ENCODE results near the gene LRRC27.

Gene LRRC27

DNA sequence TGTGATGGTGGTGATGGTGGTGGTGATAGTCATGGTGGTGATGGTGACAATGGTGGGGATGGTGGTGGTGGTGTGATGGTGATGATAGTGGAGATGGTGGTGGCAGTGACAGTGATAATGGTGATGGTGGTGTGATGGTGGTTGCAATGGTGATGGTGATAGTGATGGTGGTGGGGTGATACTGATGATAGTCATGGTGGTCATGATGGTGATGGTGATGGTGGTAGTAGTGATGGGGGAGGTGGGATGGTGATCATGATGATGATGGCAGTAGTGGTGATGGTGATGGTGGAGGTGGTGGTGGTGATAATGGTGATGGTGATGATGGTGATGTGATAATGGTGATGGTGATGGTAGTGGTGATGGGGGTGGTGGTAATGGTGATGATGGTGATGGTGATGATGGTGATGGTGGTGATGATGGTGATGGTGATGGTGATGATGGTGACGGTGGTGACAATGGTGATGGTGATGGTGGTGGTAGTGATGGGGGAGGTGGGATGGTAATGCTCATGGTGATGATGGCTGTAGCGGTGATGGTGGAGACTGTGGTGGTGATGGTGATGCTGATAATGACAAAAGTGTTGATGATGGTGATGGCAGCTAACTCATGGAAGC, 60.3 kb downstream of the LRRC27 start:
- H3K36me3 Mint-ChIP-seq (ENCODE audit: insufficient read depth): peaks cover 6% of the 10 kb centered on the region
- peak overlapping the region; percentile 6 for H3K27ac Mint-ChIP-seq (ENCODE audit: low read depth)
- no peak overlapping the region for H3K4me3 Mint-ChIP-seq
- H3K9me3 Mint-ChIP-seq: peaks cover 8% of the 10 kb centered on the region
- DNase-seq (ENCODE audit: low spot score in 2 of 2): no peak
- H3K27me3 Mint-ChIP-seq: no peaks in the 10 kb centered on the region
- no peaks in the 10 kb centered on the region for H3K4me1 Mint-ChIP-seq
- no peak for ATAC-seq (replicated peaks; ENCODE audit: extremely low read depth, poor library complexity, severe bottlenecking)

DNA sequence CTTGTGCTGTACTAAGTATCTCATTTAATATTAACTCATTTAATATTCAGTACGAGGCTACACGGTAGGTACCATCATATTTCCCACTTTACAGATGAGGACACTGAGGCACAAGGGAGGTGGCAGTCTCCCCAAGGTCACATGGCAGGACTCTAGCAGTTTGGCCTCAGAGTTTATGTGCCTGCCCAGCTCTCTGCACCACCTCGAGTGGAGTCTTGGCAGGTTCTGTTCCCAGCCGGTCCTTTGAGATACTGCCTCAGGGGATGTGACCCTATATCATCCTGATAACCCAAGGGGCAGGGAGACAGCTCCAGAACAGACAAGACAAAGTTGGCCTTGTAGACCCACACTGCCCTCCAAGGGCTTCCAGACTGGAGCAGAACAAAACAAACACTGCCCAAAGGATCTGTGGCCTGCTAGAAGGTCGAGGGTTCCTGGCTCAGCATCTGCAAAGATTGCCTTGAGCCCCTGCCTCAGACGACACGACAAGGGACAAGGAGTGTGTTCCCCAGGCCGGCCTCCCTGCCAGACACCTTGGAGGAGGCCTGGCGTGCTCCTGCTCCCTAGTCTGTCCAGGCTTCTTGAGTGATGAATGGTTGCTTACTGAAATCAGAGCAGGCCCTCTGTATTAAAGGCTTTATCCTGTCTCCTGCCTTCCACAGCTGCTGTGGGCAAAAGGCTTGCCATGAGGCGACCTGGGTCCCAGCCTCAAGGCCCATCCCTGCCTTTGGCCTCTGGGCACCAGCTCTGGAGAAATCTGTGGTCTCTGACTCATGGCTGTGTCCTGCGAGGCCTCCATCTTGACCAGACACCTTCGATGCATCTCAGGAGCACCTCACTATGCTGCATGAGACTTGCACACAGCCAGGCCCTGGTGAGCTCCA, 61.1 kb downstream of the LRRC27 start:
- H3K36me3 Mint-ChIP-seq (ENCODE audit: insufficient read depth): peaks cover 10% of the 10 kb centered on the region
- H3K4me3 Mint-ChIP-seq: no peak overlapping the region
- peak overlapping the region; percentile 6 for H3K27ac Mint-ChIP-seq (ENCODE audit: low read depth)
- H3K4me1 Mint-ChIP-seq: peaks cover 5% of the 10 kb centered on the region
- ATAC-seq (replicated peaks; ENCODE audit: extremely low read depth, poor library complexity, severe bottlenecking) (no peak), DNase-seq (ENCODE audit: low spot score in 2 of 2) (no peak)
- H3K9me3 Mint-ChIP-seq: peaks cover 8% of the 10 kb centered on the region
- H3K27me3 Mint-ChIP-seq: no peaks in the 10 kb centered on the region

- Mint-ChIP-seq H3K36me3 (ENCODE audit: insufficient read depth) (peaks cover 12% of the 10 kb centered on the region), H3K27ac (ENCODE audit: low read depth) (no peak overlapping the region), H3K4me1 (peaks cover 5% of the 10 kb centered on the region), H3K4me3 (no peak overlapping the region), H3K9me3 (peaks cover 8% of the 10 kb centered on the region), H3K27me3 (no peaks in the 10 kb centered on the region)
- ATAC-seq (replicated peaks; ENCODE audit: extremely low read depth, poor library complexity, severe bottlenecking): no peak
- no peak for DNase-seq (ENCODE audit: low spot score in 2 of 2)
Measured at GRCh38 chr10:132393695-132394181, 61.7 kb downstream of the LRRC27 start.

GRCh38 chr10:132394201-132394811, 62.3 kb downstream of the LRRC27 start:
- DNase-seq (ENCODE audit: low spot score in 2 of 2): no peak
- H3K4me3 Mint-ChIP-seq: peak overlapping the region; percentile 25
- no peaks in the 10 kb centered on the region for H3K27me3 Mint-ChIP-seq
- peaks cover 5% of the 10 kb centered on the region for H3K4me1 Mint-ChIP-seq
- H3K9me3 Mint-ChIP-seq: peaks cover 8% of the 10 kb centered on the region
- peaks cover 12% of the 10 kb centered on the region for H3K36me3 Mint-ChIP-seq (ENCODE audit: insufficient read depth)
- peak overlapping the region; percentile 45 for H3K27ac Mint-ChIP-seq (ENCODE audit: low read depth)
- no peak for ATAC-seq (replicated peaks; ENCODE audit: extremely low read depth, poor library complexity, severe bottlenecking)

- no peak for ATAC-seq (replicated peaks; ENCODE audit: extremely low read depth, poor library complexity, severe bottlenecking)
- H3K9me3 Mint-ChIP-seq: peaks cover 8% of the 10 kb centered on the region
- DNase-seq (ENCODE audit: low spot score in 2 of 2): no peak
- peak overlapping the region; percentile 49 for H3K27ac Mint-ChIP-seq (ENCODE audit: low read depth)
- no peaks in the 10 kb centered on the region for H3K27me3 Mint-ChIP-seq
- H3K4me3 Mint-ChIP-seq: peak overlapping the region; percentile 25
- H3K36me3 Mint-ChIP-seq (ENCODE audit: insufficient read depth): peaks cover 12% of the 10 kb centered on the region
- H3K4me1 Mint-ChIP-seq: peaks cover 12% of the 10 kb centered on the region
Measured at GRCh38 chr10:132394936-132395703, 63.1 kb downstream of the LRRC27 start.

DNA sequence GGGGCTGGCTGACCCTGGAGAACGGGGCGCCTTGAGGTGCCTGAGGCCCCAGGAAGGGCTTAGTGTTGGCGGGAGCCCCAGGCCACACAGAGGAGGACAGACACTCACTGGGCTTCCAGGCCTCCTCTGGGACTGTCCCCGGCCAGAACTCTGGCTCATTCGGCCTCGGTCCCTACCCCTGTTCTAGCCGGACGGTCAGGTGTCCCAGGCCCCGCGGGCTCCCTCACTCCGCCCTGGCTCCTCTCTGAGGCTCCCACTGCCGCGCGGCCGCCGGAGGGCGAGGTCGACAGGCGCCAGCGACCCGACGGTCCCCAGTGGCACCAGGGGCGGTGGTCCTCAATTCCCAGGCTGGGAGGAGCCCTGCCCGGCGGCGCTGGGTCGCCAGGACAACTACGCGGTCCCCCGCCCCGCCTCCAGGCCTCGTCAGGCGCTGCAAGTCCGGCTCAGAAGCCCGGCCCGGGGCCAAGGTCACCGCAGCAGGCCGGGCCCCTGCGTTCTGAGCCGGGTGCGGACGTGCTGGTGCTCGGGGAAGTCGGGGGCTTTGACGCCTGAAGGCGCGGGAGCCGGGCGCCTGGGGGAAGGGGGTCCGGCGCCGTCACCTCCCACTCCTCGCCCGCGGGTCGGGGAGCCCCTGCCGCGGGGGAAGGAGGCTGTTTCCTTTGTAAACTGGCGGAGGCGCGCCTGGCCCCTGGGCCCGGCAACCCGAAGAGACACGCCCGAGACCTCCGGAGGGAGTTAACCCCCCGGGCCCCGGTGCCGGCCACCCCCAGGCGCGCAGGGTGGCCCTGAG, 63.9 kb downstream of the LRRC27 start:
- ATAC-seq (replicated peaks; ENCODE audit: extremely low read depth, poor library complexity, severe bottlenecking) (peak; percentile 16), DNase-seq (ENCODE audit: low spot score in 2 of 2) (no peak)
- H3K36me3 Mint-ChIP-seq (ENCODE audit: insufficient read depth): peaks cover 12% of the 10 kb centered on the region
- H3K4me1 Mint-ChIP-seq: peaks cover 13% of the 10 kb centered on the region
- peak overlapping the region; percentile 49 for H3K27ac Mint-ChIP-seq (ENCODE audit: low read depth)
- no peaks in the 10 kb centered on the region for H3K27me3 Mint-ChIP-seq
- H3K9me3 Mint-ChIP-seq: peaks cover 8% of the 10 kb centered on the region
- H3K4me3 Mint-ChIP-seq: peak overlapping the region; percentile 25

DNA sequence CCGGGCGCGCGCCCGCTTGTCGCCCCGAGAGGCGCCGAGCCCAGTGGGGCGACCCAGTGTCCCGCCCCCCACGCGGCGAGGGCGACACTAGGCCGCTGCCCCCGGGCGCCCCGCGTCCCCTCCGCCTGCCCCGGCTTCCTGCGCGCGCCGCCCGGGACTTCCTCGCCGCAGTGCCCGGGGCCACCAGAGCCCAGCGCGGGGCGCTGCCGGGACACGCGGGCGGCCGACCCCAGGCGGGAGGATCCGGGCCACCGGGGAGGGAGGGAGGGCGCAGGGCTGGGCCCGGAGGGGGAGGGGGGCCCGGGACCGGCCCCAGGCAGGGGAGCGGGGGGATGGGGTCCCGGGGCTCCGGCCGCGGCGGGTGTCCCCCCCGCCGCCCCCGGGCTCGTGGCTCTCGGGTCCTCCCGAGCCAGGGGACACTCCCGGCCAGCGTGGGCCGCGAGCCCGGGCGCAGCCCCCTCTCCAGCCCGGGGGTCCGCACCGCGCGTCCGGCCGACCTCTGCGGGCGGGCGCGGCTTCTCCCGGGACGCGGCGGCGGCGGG, 64.6 kb downstream of the LRRC27 start:
- Mint-ChIP-seq H3K4me3 (no peak overlapping the region), H3K27ac (ENCODE audit: low read depth) (no peak overlapping the region), H3K27me3 (no peaks in the 10 kb centered on the region), H3K9me3 (peaks cover 8% of the 10 kb centered on the region), H3K36me3 (ENCODE audit: insufficient read depth) (peaks cover 12% of the 10 kb centered on the region), H3K4me1 (peaks cover 13% of the 10 kb centered on the region)
- ATAC-seq (replicated peaks; ENCODE audit: extremely low read depth, poor library complexity, severe bottlenecking) (peak; percentile 68), DNase-seq (ENCODE audit: low spot score in 2 of 2) (peak; percentile 53 to 55)

DNA sequence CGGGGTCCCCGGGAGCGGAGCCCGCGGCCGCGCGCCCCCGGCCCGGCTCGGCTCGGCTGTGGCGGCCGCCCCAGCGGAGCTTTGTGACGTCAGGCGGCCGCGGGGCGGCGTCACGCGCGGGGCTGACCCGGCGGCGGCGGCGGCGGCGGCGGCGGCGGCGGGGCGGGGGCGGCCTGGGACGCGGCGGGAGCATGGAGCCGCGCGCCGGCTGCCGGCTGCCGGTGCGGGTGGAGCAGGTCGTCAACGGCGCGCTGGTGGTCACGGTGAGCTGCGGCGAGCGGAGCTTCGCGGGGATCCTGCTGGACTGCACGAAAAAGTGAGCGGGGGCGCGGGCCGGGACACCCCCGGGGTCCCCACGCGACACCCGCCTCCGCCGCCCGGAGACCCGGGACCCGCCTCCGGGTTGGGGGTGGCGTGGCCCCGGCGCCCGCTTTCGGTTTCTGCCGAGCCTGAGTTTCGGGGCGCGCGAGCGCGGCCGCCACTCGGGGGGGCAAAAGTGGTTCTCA, 65.1 kb downstream of the LRRC27 start, which contains the start of gene PWWP2B:
Gene PWWP2B (plus strand): TSS at position 165 of the 506 bp plus-strand sequence. CDS start 27 bp downstream, at position 192.
- peaks cover 10% of the 10 kb centered on the region for H3K36me3 Mint-ChIP-seq (ENCODE audit: insufficient read depth)
- peaks cover 13% of the 10 kb centered on the region for H3K4me1 Mint-ChIP-seq
- ATAC-seq (replicated peaks; ENCODE audit: extremely low read depth, poor library complexity, severe bottlenecking) (peak; percentile 53), DNase-seq (ENCODE audit: low spot score in 2 of 2) (peak; percentile 39 to 40)
- no peaks in the 10 kb centered on the region for H3K27me3 Mint-ChIP-seq
- peaks cover 5% of the 10 kb centered on the region for H3K9me3 Mint-ChIP-seq
- peak within 1 kb of the TSS; percentile 86 for H3K4me3 Mint-ChIP-seq
- peak within 1 kb of the TSS; percentile 75 for H3K27ac Mint-ChIP-seq (ENCODE audit: low read depth)

GRCh38 chr10:132397671-132398565, 65.9 kb downstream of the LRRC27 start:
- H3K36me3 Mint-ChIP-seq (ENCODE audit: insufficient read depth): peaks cover 11% of the 10 kb centered on the region
- DNase-seq (ENCODE audit: low spot score in 2 of 2) (no peak), ATAC-seq (replicated peaks; ENCODE audit: extremely low read depth, poor library complexity, severe bottlenecking) (peak; percentile 12)
- peaks cover 13% of the 10 kb centered on the region for H3K4me1 Mint-ChIP-seq
- no peaks in the 10 kb centered on the region for H3K27me3 Mint-ChIP-seq
- no peaks in the 10 kb centered on the region for H3K9me3 Mint-ChIP-seq
- peak overlapping the region; percentile 86 for H3K4me3 Mint-ChIP-seq
- peak overlapping the region; percentile 75 for H3K27ac Mint-ChIP-seq (ENCODE audit: low read depth)

DNA sequence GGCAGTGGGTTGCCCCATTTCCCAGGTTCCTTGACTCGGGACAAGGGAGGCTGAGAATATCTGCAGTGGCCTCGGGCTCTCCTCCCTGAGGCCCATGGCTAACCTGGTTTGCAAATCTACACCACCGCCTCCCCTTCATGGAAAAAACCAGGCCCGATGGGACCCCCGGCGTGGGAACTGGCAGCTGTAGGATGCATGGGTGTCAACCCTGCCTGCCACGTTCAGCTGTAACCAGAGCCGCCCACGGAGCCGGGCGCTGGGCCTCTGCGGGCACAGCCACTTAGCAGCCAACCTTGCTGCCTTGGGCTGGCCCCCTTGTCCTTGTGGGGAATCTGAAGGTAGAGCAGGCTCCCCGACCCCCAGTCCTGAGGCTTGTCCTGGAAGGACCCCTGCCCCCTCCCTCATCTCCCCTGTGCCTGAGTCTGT, 66.6 kb downstream of the LRRC27 start:
- Mint-ChIP-seq H3K27me3 (no peaks in the 10 kb centered on the region), H3K36me3 (ENCODE audit: insufficient read depth) (peaks cover 9% of the 10 kb centered on the region), H3K9me3 (no peaks in the 10 kb centered on the region), H3K4me1 (peaks cover 17% of the 10 kb centered on the region), H3K4me3 (peak overlapping the region; percentile 86), H3K27ac (ENCODE audit: low read depth) (no peak overlapping the region)
- no peak for ATAC-seq (replicated peaks; ENCODE audit: extremely low read depth, poor library complexity, severe bottlenecking)
- no peak for DNase-seq (ENCODE audit: low spot score in 2 of 2)

Data from central memory CD8-positive, alpha-beta T cell (primary cell).